ENCODE data around the gene TSSK6.
A peak's percentile ranks its signal among the peaks of the same experiment; 100 is the strongest.

The TSSK6 gene

DNA sequence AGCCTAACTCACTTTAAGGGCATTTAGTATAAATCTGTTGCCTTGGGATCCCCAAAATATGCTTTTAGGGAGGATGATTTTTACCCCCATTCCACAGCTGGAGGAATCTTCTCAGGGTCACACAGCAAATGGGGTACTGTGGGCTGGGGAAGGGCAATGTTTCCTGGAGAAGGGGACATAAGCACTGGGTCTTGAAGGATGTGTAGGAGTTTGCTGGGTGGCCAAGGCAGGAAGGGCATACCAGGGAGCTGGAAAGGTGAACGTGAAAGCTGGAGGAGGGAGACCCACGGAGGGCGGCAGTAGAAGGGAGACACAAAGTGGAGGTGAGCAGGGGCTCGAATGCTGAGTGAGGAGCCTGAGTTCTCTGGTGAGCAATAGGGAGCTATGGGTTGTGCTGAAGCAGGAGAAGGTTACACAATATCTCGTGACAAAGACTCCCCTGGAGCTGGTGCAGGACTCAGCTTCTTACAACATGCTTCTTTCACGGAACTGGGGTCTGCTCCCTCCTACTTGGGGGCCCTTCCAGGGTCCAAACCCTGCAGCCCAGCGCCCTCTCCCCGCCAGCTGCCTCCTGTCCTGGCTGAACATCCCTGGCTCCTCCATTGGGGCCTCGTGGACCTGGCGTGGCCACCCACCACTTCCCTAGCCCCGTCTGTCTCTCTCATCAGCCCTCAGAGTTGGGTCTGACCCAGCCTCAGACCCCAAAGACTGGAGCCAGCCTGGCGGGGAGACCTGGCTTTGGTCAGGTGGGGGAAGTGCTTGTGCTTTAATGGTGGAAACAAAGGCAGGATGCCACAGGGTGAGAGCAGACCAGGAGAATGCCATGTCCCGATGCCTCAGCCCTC, 33.8 kb upstream of the TSSK6 start:
- Mint-ChIP-seq H3K27ac (no peak overlapping the region), H3K4me3 (no peak overlapping the region), H3K9me3 (no peaks in the 10 kb centered on the region), H3K27me3 (no peaks in the 10 kb centered on the region), H3K4me1 (peaks cover 6% of the 10 kb centered on the region)
- ATAC-seq (no peak), DNase-seq (no peak)

- H3K9me3 Mint-ChIP-seq, result no peaks in the 10 kb centered on the region
- no peak overlapping the region for H3K4me3 Mint-ChIP-seq
- DNase-seq (no peak), ATAC-seq (no peak)
- H3K4me1 Mint-ChIP-seq, result no peaks in the 10 kb centered on the region
- no peaks in the 10 kb centered on the region for H3K27me3 Mint-ChIP-seq
- H3K27ac Mint-ChIP-seq, result no peak overlapping the region
Observed at GRCh38 chr19:19547674-19548336, 32.5 kb upstream of the TSSK6 start.

DNA sequence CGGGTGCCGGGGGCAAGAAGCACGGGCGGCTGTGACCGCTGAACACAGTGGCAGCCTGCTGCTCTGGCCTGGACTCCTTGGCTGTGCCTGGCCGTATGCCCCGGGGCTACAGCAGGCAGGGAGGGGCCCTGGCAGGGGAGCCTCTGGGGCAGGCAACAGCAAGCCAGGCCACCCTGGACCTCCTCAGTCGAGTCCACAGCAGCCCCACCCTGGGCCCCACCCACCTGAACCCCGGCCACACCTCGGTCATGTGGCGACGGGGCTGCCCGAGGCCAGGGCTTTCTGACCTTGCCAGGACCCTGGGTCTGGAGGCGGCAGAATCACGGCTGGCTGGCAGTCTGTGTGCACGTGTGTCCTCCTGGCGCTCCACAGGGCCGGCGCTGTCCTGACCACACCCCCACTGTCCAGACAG, 31.4 kb upstream of the TSSK6 start:
- H3K4me3 Mint-ChIP-seq, result no peak overlapping the region
- ATAC-seq, result no peak
- H3K9me3 Mint-ChIP-seq, result no peaks in the 10 kb centered on the region
- no peak overlapping the region for H3K27ac Mint-ChIP-seq
- no peak for DNase-seq
- H3K4me1 Mint-ChIP-seq, result peaks cover 9% of the 10 kb centered on the region
- H3K27me3 Mint-ChIP-seq, result no peaks in the 10 kb centered on the region

DNA sequence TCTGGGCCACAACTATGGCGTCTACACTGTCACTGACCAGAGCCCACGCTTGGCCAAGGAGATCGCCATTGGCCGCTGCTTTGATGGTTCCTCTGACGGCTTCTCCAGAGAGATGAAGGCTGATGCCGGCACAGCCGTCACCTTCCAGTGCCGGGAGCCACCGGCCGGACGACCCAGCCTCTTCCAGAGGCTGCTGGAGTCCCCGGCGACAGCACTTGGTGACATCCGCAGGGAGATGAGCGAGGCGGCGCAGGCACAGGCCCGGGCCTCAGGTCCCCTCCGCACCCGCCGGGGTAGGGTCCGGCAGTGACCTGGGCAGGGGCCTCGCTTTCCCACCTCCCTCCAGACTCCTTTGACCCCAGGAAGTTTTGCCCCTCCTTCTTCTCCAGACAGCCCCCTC, 30.4 kb upstream of the TSSK6 start:
- H3K27me3 Mint-ChIP-seq, result no peaks in the 10 kb centered on the region
- no peak overlapping the region for H3K27ac Mint-ChIP-seq
- peaks cover 19% of the 10 kb centered on the region for H3K4me1 Mint-ChIP-seq
- H3K9me3 Mint-ChIP-seq, result no peaks in the 10 kb centered on the region
- DNase-seq (no peak), ATAC-seq (no peak)
- H3K4me3 Mint-ChIP-seq, result no peak overlapping the region

- Mint-ChIP-seq H3K27ac (no peak overlapping the region), H3K4me3 (no peak overlapping the region), H3K27me3 (no peaks in the 10 kb centered on the region), H3K4me1 (peaks cover 23% of the 10 kb centered on the region), H3K9me3 (no peaks in the 10 kb centered on the region)
- DNase-seq (no peak), ATAC-seq (no peak)
Observed at GRCh38 chr19:19544954-19545591, 29.7 kb upstream of the TSSK6 start.

DNA sequence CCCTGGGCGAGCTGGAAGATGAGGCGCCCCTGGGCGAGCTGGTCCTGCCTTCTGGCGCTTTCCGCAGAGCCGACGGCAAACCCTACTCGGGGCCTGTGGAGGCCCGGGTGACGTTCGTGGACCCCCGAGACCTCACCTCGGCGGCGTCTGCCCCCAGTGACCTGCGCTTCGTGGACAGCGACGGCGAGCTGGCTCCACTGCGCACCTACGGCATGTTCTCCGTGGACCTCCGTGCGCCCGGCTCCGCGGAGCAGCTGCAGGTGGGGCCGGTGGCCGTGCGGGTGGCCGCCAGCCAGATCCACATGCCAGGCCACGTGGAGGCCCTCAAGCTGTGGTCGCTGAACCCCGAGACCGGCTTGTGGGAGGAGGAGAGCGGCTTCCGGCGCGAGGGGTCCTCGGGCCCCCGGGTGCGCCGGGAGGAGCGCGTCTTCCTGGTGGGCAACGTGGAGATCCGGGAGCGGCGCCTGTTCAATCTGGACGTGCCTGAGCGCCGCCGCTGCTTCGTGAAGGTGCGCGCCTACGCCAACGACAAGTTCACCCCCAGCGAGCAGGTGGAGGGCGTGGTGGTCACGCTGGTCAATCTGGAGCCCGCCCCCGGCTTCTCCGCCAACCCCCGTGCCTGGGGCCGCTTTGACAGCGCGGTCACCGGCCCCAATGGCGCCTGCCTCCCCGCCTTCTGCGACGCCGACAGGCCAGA, 29.1 kb upstream of the TSSK6 start:
- Mint-ChIP-seq H3K4me1 (peaks cover 30% of the 10 kb centered on the region), H3K27me3 (peaks cover 4% of the 10 kb centered on the region), H3K4me3 (no peak overlapping the region), H3K9me3 (no peaks in the 10 kb centered on the region), H3K27ac (no peak overlapping the region)
- DNase-seq (no peak), ATAC-seq (no peak)

- H3K4me3 Mint-ChIP-seq, result no peak overlapping the region
- no peak for ATAC-seq
- H3K27ac Mint-ChIP-seq, result no peak overlapping the region
- peaks cover 37% of the 10 kb centered on the region for H3K4me1 Mint-ChIP-seq
- no peak for DNase-seq
- peaks cover 12% of the 10 kb centered on the region for H3K27me3 Mint-ChIP-seq
- no peaks in the 10 kb centered on the region for H3K9me3 Mint-ChIP-seq
Observed at GRCh38 chr19:19543640-19544039, 28.3 kb upstream of the TSSK6 start.

DNA sequence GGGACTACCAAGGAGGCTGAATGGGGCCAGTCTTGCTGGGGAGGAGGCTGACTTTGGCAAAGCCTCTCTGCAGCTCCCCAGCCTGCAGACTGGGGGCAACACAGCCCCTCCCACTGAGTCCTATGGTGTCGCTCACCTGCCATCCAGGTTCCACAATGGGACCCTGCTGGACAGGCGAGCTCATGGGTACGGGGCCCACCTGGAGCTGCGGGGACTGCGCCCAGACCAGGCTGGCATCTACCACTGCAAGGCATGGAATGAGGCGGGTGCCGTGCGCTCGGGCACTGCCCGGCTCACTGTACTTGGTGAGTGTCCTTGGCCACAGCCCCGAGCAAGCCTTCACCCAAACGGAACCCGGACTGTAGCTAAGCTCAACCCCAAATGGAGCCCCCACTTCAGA, 27.8 kb upstream of the TSSK6 start:
- DNase-seq, result no peak
- peaks cover 15% of the 10 kb centered on the region for H3K27me3 Mint-ChIP-seq
- no peak overlapping the region for H3K27ac Mint-ChIP-seq
- no peak overlapping the region for H3K4me3 Mint-ChIP-seq
- peaks cover 41% of the 10 kb centered on the region for H3K4me1 Mint-ChIP-seq
- ATAC-seq, result no peak
- no peaks in the 10 kb centered on the region for H3K9me3 Mint-ChIP-seq

DNA sequence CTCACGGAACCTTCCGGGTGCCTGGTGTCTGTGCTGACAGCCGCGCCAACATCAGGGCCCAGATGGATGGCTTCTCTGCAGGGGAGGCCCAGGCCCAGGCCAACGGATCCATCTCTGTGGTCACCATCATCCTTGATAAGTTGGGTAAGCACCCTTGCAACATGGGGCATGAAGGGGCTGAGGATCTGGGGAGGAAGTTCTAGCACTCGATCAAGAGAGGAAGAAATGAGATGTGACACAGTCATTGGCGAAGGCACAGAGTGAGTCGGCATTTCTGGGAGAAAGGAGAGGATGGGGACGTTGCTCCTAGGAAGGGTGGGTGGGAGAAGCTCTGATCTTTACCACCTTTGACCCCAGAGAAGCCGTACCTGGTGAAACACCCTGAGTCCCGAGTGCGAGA, 27.2 kb upstream of the TSSK6 start:
- Mint-ChIP-seq H3K4me3 (no peak overlapping the region), H3K27ac (no peak overlapping the region), H3K9me3 (no peaks in the 10 kb centered on the region), H3K27me3 (peaks cover 20% of the 10 kb centered on the region), H3K4me1 (peaks cover 47% of the 10 kb centered on the region)
- ATAC-seq (no peak), DNase-seq (no peak)

DNA sequence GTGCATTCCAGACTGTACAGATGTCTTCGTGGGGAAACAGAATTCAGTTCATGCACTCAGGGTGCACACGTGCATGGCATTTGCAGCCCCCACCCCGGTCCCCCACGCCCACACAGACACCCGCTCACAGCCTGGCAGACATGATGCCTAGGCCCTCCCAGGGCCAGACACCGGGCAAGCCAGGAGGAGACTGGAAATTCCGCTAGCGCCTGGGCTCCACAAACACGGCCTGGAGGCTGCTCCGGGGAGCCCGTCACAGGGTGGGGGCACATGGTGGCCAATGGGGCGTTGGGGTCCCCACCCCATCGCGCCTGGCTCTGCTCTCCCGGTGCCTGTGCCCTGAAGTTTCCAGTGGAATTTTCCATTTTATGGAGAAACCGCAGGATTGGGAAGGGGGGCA, 26.3 kb upstream of the TSSK6 start:
- ATAC-seq, result no peak
- Mint-ChIP-seq H3K4me3 (peak overlapping the region; percentile 71 to 85), H3K27me3 (peaks cover 25% of the 10 kb centered on the region), H3K4me1 (peaks cover 54% of the 10 kb centered on the region), H3K9me3 (no peaks in the 10 kb centered on the region), H3K27ac (no peak overlapping the region)
- DNase-seq, result no peak

DNA sequence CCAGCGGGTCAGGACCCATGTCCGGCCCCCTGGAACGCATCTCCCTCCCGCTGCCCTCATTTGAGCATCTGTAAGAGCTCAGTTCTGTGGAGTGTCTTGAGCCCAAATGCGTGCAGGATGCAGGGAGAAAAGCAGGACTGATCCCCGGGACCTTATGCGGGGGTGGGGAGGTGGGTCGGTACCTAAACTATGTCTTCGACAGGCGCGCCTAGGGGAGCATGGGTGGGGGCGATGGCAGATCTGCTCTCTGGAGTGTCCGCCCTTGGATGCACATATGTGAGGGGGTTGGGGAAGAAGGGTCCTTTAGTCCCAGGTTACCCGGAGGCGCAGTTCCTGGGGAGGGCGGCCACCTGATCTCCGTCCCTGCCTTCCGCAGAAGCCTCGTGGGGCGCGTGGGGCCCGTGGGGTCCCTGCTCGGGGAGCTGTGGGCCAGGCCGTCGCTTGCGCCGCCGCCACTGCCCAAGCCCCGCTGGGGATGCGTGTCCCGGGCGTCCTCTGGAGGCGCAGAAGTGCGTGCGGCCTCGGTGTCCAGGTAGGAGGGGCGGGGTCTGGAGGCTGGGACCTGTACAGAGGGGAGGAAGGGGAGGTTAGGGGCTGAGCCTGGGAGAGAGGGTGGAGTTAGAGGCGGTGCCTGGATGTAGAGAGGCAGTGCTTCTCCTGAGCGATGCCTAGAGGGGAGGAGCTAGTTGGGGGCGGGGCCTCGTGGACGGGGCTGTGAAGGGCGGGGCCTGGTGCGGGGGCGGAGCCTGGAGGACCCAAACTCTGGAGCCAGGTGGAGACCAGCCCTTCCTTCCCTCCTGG, 25.6 kb upstream of the TSSK6 start:
- Mint-ChIP-seq H3K4me3 (peak overlapping the region; percentile 71 to 85), H3K9me3 (no peaks in the 10 kb centered on the region), H3K4me1 (peaks cover 55% of the 10 kb centered on the region), H3K27ac (peak overlapping the region in 1 of 2 donors; percentile 71), H3K27me3 (peaks cover 25% of the 10 kb centered on the region)
- ATAC-seq, result peak; percentile 82
- DNase-seq, result peak; percentile 74 to 76

DNA sequence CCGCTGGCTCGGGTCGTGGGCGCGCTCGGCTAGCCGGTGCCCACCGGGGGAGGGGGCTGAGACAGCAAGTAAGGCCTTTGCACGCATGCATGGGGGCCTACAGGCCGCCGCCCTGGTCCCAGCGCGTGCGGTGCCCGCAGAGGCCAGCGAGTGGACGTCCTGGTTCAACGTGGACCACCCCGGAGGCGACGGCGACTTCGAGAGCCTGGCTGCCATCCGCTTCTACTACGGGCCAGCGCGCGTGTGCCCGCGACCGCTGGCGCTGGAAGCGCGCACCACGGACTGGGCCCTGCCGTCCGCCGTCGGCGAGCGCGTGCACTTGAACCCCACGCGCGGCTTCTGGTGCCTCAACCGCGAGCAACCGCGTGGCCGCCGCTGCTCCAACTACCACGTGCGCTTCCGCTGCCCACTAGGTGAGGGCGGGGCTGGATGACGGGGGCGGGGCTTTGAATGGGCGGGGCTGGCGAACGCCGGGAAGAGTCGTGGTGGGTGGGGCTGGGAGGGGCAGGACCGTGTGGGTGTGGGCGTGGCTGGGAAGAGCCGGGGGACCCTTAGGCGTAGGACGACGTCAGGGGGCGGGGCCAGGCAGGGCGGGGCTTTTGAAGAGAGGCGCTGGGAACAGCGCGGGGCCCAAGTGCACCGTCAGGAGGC, 24.8 kb upstream of the TSSK6 start:
- Mint-ChIP-seq H3K4me1 (peaks cover 55% of the 10 kb centered on the region), H3K9me3 (no peaks in the 10 kb centered on the region), H3K27ac (no peak overlapping the region), H3K4me3 (peak overlapping the region; percentile 71 to 85), H3K27me3 (peaks cover 25% of the 10 kb centered on the region)
- ATAC-seq, result peak; percentile 27
- peak; percentile 60 to 67 for DNase-seq

GRCh38 chr19:19539698-19540063, 24.3 kb upstream of the TSSK6 start:
- DNase-seq, result peak in 1 of 2 donors; percentile 25
- H3K9me3 Mint-ChIP-seq, result no peaks in the 10 kb centered on the region
- no peak overlapping the region for H3K27ac Mint-ChIP-seq
- peaks cover 25% of the 10 kb centered on the region for H3K27me3 Mint-ChIP-seq
- peak overlapping the region in 1 of 2 donors; percentile 68 for H3K4me3 Mint-ChIP-seq
- ATAC-seq, result no peak
- H3K4me1 Mint-ChIP-seq, result peaks cover 55% of the 10 kb centered on the region

- Mint-ChIP-seq H3K9me3 (no peaks in the 10 kb centered on the region), H3K27ac (peak overlapping the region in 1 of 2 donors; percentile 80), H3K4me3 (peak overlapping the region; percentile 16 to 68), H3K4me1 (peaks cover 55% of the 10 kb centered on the region), H3K27me3 (peaks cover 25% of the 10 kb centered on the region)
- no peak for DNase-seq
- ATAC-seq, result no peak
Observed at GRCh38 chr19:19538785-19539166, 23.4 kb upstream of the TSSK6 start.

Data from stimulated activated naive CD8-positive, alpha-beta T cell treated with anti-CD3 and anti-CD28 coated beads, Interleukin-15, amount 100 ng/mL, for 72 hours (primary cell).